HG03139 (cell line): ENCODE data around the gene RPL18A.

ENCODE experiments used
- ATAC-seq: cut with Tn5 transposase; IDR thresholded peaks from one replicate; pipeline ENCODE4 v1.9.1; 2021; ENCODE audit not compliant: unreplicated experiment

The RPL18A gene

DNA sequence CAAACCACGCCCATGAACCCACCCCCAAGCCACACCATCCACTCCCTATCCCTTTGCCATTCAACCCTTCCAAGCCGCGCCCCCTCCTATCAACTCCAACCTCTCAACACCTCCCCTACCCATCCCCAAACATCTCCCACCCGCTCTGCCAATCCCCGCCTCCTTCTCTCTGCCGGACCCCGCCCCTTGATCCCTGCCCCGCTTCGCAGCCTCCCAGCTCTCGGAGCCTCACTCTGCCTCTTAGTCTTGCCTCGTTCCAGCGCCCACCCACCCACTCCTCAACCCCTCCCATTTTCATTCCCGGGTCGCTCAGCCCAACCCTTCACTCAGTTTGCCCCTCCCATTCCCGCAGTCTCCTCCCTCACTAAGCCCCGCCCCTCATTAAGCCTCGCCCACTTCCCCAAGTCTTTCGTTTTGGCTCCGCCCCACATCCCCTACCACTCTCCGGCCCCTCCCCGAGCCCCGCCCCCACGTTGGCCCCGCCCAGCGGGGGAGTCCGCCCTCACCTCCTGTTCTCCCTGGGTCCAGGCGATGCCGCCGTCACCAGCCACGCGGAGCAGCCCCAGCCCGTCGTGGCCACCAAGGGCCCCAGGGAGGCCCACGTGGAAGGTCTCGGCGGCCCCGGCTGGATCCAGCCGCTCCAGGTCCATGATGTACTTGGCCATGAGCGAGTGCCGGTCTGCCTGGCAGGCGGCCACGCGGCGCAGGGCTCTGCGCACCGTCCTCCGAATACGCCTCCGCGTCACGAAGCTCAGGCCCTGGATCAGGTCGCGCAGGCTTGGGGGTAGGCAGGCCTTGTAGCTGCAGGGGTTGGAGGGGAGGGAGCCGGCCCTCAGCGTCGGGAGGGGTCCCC is 17.7 kb upstream of the RPL18A start:
- no peak for ATAC-seq

DNA sequence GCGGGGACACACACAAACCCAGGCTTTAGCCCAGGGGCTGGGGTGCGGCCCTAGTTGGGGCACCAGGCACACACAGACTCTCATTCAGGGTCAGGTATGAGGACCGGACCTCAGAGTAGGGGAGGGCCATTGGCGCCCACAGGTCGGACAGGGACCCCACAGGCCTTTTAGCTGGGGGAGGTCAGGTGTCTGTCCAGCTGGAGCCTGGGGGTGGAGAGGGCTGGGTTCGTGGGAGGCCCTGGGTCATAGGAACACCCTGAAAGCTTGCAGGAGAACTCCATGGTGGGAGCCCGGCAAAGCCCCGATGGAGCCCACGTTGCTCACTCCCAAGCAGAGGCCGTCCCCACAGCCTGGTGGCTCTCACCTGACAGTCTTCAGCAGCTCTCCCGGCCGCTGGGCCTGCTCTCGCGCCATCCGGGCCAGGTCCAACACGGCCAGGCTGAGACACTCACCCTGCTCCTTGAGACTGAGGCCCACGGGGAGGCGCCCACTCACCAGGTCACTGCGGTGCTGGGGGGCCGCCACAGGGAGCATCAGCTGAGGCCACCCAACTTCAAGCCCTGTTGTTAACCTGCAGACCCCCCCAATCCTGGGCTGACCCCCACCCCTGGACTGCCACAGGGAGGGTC is 16.9 kb upstream of the RPL18A start:
- ATAC-seq: no peak

DNA sequence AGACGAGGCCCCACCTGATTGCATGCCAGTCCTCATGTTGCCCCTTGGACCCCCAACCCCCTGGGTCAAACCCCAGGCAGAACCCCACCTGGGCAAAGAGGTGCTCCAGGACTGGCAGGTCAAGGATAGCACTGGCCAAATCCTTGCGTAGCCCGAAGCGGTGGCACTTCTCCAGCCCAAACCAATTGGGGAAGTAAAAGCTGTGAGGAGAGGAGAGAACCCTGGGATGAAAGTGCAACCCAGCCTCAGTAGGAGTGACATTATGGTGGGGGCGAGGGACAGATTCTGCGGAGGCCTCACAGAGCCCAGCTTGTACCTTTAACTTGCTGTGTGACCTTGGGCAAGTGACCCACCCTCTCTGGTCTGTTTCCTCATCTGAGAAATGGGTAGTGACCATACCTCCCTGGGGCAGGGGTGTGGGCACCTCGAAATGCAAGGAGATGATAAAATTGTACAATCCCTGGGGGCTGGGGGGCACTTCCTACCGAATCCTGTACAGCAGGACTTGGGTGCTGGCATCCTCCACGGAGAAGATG is 16.4 kb upstream of the RPL18A start:
- no peak for ATAC-seq

DNA sequence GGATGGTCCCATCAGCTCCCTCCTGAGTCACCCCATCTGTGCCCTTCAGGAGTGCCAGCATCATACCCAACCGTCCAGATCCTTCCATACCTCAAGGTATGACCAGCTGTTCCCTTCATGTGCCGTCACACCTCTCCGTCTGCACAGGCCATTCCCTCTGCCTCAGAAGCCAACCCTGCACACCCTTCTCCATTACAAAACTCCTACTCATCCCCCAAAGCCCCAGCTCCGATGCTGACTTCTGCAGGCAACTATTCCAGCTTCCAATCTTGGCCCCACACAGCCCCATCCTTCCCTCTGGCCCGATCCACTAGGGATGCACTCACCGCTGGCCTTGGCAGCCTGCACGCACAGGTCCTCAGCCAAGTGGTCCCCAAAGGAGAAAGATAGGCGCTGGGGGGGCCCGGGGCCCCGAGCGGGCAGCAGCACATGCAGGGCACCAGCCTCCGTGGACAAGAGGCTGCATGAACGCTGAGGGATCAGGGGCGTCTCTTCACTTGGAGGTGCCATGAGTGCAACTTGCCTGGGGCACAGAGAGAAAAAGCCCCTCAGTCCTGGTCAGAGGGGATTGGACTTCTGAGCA is 15.7 kb upstream of the RPL18A start:
- ATAC-seq: no peak

DNA sequence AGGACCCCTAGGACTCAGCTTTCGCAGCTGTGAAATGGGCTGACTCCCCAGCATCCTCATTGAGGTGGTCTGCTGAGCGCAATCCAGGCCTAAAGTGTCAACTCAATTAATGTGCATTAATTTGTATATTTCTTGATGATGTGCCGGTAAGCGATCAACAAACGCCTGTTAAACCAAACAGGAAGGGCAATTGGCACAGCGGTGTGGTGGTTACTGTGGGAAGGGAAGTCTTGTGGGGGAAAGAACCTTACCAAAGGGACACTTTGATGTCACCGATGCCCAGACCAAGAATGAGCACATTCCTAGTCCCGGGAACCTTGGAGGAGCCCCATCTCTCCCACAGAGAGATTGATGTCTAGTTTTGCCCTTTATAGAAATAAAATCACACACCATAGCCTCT is 13.6 kb upstream of the RPL18A start:
- ATAC-seq: no peak

DNA sequence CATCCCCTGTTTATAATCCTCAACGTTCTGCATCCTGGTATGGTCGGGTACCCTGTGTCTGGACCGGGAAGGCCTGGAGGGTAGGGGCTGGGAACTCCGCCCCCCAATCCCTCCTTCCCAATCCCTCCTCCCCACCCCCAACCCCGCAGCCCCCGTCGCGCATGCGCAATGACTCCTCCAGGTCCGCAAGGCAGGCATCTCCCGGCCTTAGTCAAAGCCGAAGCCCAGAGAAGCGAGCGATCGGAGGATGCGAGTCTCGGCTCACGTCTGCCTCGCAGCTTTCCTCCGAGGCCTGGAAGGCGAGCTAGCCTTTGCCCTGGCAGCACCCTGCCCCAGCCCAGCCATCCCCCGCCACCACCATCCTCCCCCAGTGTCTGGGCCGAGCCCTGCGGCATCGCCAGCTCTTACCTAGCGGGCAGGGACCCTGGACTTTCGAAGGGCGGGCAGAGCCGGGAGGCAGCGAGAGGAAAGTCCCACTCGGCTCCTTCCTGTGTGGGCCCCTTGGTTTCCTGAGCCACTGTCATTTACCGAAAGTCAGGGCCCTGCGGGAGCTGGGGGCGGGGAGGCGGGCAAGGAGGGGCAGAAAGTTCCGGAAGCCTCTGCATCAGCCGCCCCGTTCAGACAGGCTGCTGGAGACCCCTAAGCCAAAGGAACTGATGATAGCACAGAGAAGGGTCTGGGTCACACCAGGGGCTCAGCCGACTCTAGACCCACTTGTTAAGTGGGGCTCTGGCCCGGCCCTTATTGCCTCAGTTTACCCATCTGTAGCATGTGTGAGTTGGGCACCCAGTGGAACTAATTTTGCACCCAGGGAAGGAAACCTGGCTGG is 12.0 kb upstream of the RPL18A start, which contains the start of gene JAK3:
JAK3 (minus strand) TSS at position 445 of the 829 bp plus-strand sequence. CDS start 3,565 bp downstream, outside the sequence.
- ATAC-seq: no peak

DNA sequence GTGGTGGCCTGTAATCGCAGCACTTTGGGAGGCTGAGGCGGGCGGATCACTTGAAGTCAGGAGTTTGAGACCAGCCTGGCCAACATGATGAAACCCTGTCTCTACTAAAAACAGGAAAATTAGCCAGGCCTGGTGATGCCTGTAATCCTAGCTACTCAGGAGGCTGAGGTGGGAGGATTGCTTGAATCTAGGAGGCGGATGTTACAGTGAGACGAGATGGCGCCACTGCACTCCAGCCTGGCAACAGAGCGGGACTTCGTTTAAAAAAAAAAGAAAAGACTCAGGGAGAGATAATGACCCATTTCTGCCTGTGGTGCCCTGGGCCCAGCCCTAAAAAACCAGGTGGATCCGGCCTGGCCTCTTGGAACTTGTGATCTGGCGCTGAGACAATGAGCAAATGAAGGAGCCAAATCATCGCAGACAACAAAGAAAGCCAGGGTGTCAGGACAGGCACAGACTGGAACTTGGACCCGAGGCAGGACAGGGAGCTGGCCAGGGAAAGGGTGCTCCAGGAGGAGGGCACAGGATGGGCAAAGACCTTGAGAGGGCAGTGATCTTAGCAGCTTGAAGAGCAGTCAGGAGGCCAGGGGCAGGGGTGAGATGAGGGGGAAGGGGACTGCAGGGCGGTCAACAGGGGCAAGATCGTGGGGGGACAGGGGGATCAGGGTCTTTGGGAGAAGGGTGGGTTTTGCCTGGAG is 11.0 kb upstream of the RPL18A start:
- no peak for ATAC-seq

DNA sequence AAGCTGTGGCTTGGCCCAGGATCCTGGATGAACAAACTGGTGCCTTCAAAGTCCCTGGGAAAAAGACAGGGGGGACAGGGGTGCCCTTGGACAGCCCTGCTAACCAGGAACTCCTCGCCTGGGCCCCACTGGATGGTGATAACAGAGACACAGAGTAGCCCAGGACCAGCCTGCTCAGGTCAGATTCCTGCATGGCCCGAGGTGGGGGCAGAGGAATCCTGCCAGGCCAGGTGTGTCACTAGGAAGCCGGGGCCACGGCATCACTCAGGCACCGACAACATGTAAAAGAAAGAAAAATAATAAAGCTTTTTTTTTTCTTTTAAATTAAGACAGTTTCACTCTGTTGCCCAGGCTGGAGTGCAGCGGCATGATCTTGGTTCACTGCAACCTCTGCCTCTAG is 5.6 kb upstream of the RPL18A start:
- ATAC-seq: no peak

DNA sequence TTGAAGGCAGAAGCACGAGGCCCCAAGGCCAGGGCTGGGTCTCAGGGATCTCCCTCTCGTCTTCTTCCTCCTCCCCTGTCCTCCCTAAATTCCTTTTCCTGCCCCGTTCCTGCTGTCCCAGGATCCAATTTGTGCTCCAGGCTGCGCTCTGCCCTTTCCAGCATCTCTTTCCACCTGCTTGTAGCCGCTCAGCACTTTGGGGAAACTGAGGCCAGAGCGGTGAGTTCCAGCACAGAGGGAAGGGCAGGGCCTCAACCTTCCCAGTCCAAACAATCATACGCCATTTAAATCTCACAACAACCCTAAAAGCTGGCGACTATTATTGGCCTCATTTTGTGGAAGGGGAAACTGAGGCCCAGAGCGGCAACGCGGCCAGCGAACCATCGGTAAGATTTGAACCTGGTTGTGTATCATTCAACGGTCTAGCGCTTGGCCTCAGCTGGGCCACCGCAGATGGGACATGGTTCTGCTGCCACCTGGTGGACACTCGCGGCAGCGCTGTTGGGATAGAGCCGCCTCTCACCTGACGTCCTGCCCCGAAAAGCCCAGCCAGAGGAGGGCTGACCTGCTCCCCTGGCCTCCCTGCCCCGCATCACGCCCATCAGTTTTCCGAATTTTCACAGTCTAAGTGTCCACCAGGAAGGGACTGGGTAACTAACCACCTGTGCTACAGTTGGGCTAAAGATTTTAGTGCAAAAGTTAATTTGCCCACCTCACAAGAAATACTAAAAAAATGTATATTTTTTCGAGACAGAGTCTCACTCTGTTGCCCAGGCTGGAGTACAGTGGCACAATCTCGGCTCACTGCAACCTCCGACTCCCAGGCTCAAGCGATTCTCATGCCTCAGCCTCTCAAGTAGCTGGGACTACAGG is 4.2 kb upstream of the RPL18A start:
- ATAC-seq: no peak

DNA sequence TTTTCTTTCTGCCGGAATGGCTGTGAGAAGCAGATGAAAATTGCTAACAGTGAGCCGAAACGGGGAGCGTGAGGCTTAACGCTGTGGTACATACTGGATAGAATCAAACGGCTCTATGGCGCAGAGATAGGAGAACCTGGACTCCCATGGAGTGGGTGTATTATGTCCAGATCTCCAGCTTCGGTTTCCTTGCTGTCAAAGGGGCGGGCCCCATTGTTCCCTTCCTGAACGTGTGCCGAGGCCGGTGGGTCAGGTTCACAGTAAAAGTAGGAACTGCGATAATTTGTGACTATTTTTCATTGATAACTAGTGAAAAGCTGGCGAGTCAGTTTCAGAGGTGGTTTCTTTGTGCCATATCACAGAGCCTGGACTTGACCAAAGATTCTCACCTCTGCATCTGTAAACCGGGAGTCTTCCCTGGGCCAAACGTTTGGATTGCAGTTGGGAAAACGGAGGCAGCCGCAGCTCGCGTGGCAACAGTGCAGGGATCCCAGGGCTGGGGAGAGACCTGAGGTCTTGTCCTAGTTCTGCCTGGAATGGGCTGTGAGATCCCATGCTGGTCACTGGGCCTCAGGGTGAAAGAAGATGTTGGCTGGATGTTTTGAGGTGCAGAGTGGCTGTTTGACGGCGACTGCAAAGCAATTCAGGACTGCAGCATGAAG is 752 bp downstream of the RPL18A start:
- no peak for ATAC-seq

DNA sequence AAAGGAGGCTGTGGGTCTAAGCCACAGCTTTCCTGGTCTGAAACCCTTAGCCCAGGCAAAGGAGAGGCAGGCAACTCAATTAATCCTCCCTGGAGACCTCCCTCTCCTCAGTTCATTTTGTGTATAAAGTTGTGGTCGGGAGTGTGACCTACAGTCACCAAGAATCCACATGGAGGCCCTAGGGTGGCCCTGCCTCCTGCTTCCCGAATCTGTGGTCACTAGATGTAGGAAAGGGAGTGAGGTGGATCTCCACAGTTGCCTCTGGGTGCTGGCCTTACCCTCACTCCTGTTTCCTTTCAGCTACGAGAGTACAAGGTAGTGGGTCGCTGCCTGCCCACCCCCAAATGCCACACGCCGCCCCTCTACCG is 1.3 kb downstream of the RPL18A start:
- ATAC-seq: no peak

DNA sequence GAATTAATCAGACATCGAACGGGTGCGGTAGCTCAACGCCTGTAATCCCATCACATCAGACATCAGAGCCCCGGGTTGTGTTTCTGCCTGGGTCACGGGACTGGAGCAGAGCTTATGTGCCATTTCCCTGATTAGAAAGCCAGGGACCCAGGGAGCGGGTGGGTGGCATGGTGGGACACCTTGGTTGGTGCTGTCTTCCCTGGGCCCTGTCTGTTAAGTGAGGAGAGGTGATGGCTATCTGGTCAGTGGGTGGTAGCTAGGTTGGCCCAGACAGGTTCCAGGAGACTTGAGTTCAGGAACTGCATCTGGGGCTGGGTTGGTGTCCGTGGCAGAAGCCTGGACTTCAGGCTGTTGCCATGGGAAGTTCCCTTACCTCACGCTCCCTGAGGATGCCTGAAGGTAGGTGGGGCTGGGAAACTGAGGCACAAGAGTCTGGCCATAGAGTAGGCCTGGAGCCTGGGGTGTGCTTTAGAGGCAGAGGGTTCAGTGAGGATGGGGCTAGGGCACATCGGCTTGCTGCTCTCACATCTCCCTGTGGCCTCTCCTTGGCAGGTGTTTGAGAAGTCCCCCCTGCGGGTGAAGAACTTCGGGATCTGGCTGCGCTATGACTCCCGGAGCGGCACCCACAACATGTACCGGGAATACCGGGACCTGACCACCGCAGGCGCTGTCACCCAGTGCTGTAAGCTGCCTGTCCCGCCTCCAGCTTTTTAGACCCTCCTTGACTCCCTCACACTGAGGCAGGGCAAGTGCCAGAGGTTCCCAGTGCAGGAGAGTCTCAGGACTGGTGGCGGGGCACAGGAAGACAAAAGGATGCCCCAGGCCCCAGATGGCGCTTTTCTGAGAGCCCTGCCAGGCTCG is 2.1 kb downstream of the RPL18A start:
- ATAC-seq: no peak

DNA sequence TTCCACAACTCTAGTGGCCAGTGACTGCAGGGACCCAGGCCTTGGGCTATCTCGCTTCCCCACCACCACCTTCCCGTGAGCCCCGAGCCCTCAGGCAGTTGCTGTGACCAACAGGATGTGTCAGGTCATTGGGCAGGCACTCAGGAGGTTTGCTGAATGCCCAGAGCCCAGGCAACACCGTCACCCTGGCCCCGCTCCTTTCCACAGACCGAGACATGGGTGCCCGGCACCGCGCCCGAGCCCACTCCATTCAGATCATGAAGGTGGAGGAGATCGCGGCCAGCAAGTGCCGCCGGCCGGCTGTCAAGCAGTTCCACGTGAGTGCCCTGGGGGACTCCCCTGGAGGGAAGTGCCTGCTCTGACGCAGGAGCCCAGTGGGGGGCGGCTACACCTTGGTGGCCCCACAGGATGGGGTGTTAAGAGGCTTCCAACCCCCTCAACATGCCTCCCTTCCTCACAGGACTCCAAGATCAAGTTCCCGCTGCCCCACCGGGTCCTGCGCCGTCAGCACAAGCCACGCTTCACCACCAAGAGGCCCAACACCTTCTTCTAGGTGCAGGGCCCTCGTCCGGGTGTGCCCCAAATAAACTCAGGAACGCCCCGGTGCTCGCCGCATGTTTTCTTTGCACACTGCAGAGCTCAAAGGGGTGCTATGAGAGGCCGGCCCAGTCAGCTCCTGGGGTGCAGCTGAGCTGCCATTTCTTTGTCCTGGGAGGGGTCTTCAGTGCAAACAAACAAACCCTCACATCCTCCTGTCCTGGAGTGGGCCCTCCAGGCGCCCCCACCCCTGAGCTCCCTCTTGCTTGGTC is 3.2 kb downstream of the RPL18A start:
- ATAC-seq: no peak

DNA sequence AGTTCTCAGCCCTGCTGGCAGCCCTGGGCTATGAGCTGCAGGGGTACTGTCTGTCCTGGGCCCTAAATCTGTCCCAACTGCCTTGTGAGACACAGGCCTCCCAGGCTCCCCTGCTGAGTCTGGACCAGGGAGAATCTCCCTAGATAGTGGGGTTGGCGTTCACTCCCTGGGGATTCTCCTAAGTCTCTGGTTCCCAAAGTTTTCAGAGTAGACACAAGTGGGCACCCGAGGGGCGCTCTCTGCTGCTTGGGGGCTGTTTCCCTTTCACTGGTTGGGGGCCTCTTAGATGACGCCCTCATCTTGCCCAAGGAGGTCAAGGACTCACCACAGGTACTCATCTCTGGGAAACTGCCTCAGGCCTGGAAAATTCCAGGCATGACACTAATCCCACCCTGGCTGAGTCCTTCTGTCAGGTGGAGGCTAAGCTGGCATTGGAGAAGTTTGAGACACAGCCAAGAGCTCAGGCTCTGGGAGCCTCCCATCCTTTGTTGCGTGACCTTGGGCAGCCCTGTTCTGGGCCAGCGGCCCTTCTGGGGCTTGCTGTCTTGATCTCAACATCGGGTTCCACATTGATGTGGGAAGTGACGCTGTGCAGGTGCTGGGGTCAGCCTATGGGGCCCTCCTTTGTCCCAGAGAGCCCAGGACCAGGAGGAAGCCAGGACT is 3.9 kb downstream of the RPL18A start:
- ATAC-seq: no peak

DNA sequence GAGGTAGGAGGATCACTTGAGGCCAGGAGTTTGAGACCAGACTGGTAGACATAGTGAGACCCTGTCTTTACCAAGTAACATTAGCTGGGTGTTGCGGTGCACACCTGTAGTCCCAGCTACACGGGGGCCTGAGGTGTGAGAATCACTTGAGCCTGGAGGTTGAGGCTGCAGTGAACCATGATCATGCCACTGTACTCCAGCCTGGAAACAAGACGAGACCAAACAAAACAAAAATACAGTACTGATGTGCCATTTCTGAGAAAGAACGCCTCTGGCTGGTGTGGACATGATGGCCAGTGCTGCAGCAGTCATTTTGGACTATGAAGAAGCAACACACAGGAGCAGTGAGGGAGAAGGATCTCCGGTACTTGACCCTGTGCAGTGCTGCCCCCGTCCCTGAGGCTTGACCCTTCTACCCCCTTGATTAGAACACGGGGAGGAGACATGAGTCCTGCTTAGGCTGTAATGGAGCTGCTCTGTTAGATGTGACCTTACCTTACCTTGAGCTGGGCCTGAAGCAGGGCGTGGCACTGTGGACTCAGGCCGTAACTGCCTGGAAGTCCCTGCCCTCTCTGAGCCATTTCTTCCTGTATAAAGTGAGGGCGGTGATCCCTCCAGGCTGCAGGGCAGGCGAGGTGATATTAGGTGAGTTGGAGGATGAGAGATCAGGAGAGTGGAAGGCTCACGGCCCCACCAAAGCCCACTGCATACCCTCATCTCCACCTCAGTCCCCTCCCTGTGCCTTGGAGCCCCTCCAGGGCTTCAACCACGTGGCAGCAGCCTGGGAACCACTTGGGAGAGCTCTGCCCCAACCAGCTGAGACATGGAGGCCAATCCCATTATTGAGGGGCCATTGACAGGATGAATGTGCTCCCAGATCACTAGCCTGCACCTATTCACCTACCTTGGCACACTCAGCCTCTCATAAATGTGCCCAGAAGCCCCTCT is 5.9 kb downstream of the RPL18A start:
- ATAC-seq: no peak
